Stimulated activated naive CD8-positive, alpha-beta T cell treated with anti-CD3 and anti-CD28 coated beads, Interleukin-15, Interleukin-2, amounts not matched to agents 100 ng/mL and 50 ng/mL, for 24 hours (primary cell): ENCODE measurements around the gene DCUN1D2.
A peak's percentile ranks its signal among the peaks of the same experiment; 100 is the strongest.
"Not testable (repeated sequence)": the region's sequence is repeated elsewhere in the genome, so short reads cannot be mapped to it uniquely, and the experiment has no call there.

Experiments used
- H3K27ac Mint-ChIP-seq: one replicate; pipeline ENCODE4 v1.8.0; 2021; ENCODE audit warnings: mild to moderate bottlenecking, mixed read lengths
- H3K27me3 Mint-ChIP-seq: one replicate; pipeline ENCODE4 v1.8.0; 2021; ENCODE audit warnings: mixed read lengths
- H3K36me3 Mint-ChIP-seq: one replicate; pipeline ENCODE4 v1.8.0; 2021; ENCODE audit warnings: low read depth, mixed read lengths
- H3K4me1 Mint-ChIP-seq: one replicate; pipeline ENCODE4 v1.8.0; 2021; ENCODE audit warnings: low read depth, mixed read lengths
- H3K4me3 Mint-ChIP-seq: one replicate; pipeline ENCODE4 v1.8.0; 2021; ENCODE audit warnings: mild to moderate bottlenecking, mixed read lengths
- H3K9me3 Mint-ChIP-seq: one replicate; pipeline ENCODE4 v1.8.0; 2021; ENCODE audit warnings: mixed read lengths

DCUN1D2 gene

GRCh38 chr13:113452942-113453901 lies 37.3 kb downstream of the DCUN1D2 start, which contains the start of gene ADPRHL1:
TSS of gene ADPRHL1 (minus strand) at chr13:113453488. CDS start at chr13:113453437, 51 bp downstream.
- H3K36me3 Mint-ChIP-seq, result peaks cover 20% of the 10 kb centered on the region
- H3K4me1 Mint-ChIP-seq, result no peaks in the 10 kb centered on the region
- H3K27ac Mint-ChIP-seq, result no peak within 1 kb of the TSS
- no peaks in the 10 kb centered on the region for H3K27me3 Mint-ChIP-seq
- no peak within 1 kb of the TSS for H3K4me3 Mint-ChIP-seq
- H3K9me3 Mint-ChIP-seq, result no peaks in the 10 kb centered on the region

GRCh38 chr13:113452466-113452865 lies 38.0 kb downstream of the DCUN1D2 start:
- H3K27ac Mint-ChIP-seq, result no peak overlapping the region
- no peaks in the 10 kb centered on the region for H3K9me3 Mint-ChIP-seq
- no peaks in the 10 kb centered on the region for H3K27me3 Mint-ChIP-seq
- H3K4me1 Mint-ChIP-seq, result no peaks in the 10 kb centered on the region
- H3K36me3 Mint-ChIP-seq, result peaks cover 15% of the 10 kb centered on the region
- no peak overlapping the region for H3K4me3 Mint-ChIP-seq

- no peaks in the 10 kb centered on the region for H3K4me1 Mint-ChIP-seq
- H3K27me3 Mint-ChIP-seq, result no peaks in the 10 kb centered on the region
- H3K36me3 Mint-ChIP-seq, result peaks cover 11% of the 10 kb centered on the region
- no peaks in the 10 kb centered on the region for H3K9me3 Mint-ChIP-seq
- H3K4me3 Mint-ChIP-seq, result no peak overlapping the region
- no peak overlapping the region for H3K27ac Mint-ChIP-seq
Measured at GRCh38 chr13:113451951-113452421, 38.5 kb downstream of the DCUN1D2 start.

- not testable (repeated sequence) for H3K36me3 Mint-ChIP-seq, H3K4me1 Mint-ChIP-seq, H3K27ac Mint-ChIP-seq, H3K27me3 Mint-ChIP-seq, H3K9me3 Mint-ChIP-seq, H3K4me3 Mint-ChIP-seq
Measured at GRCh38 chr13:113450861-113451620, 39.5 kb downstream of the DCUN1D2 start.

GRCh38 chr13:113450348-113450744 lies 40.2 kb downstream of the DCUN1D2 start:
- Mint-ChIP-seq H3K27ac (peak overlapping the region; percentile 14), H3K4me3 (peak overlapping the region; percentile 69)
- H3K4me1 Mint-ChIP-seq, H3K9me3 Mint-ChIP-seq, H3K36me3 Mint-ChIP-seq, H3K27me3 Mint-ChIP-seq: not testable (repeated sequence)

- Mint-ChIP-seq H3K4me3 (peak overlapping the region; percentile 69), H3K4me1 (no peaks in the 10 kb centered on the region), H3K36me3 (no peaks in the 10 kb centered on the region), H3K27me3 (no peaks in the 10 kb centered on the region), H3K27ac (peak overlapping the region; percentile 26), H3K9me3 (no peaks in the 10 kb centered on the region)
Measured at GRCh38 chr13:113449693-113450347, 40.7 kb downstream of the DCUN1D2 start.

GRCh38 chr13:113448885-113449692 lies 41.4 kb downstream of the DCUN1D2 start:
- H3K27me3 Mint-ChIP-seq, result no peaks in the 10 kb centered on the region
- peak overlapping the region; percentile 40 for H3K27ac Mint-ChIP-seq
- H3K36me3 Mint-ChIP-seq, result no peaks in the 10 kb centered on the region
- H3K9me3 Mint-ChIP-seq, result no peaks in the 10 kb centered on the region
- peak overlapping the region; percentile 75 for H3K4me3 Mint-ChIP-seq
- H3K4me1 Mint-ChIP-seq, result no peaks in the 10 kb centered on the region

GRCh38 chr13:113448545-113448884 lies 42.0 kb downstream of the DCUN1D2 start:
- peak overlapping the region; percentile 40 for H3K27ac Mint-ChIP-seq
- no peaks in the 10 kb centered on the region for H3K27me3 Mint-ChIP-seq
- no peaks in the 10 kb centered on the region for H3K4me1 Mint-ChIP-seq
- H3K9me3 Mint-ChIP-seq, result no peaks in the 10 kb centered on the region
- H3K36me3 Mint-ChIP-seq, result no peaks in the 10 kb centered on the region
- H3K4me3 Mint-ChIP-seq, result peak overlapping the region; percentile 75

GRCh38 chr13:113447596-113447995 lies 42.9 kb downstream of the DCUN1D2 start:
- no peaks in the 10 kb centered on the region for H3K27me3 Mint-ChIP-seq
- no peak overlapping the region for H3K4me3 Mint-ChIP-seq
- no peaks in the 10 kb centered on the region for H3K9me3 Mint-ChIP-seq
- H3K27ac Mint-ChIP-seq, result no peak overlapping the region
- H3K4me1 Mint-ChIP-seq, result no peaks in the 10 kb centered on the region
- H3K36me3 Mint-ChIP-seq, result peaks cover 2% of the 10 kb centered on the region

- H3K27ac Mint-ChIP-seq, result no peak overlapping the region
- H3K4me3 Mint-ChIP-seq, result no peak overlapping the region
- peaks cover 6% of the 10 kb centered on the region for H3K36me3 Mint-ChIP-seq
- no peaks in the 10 kb centered on the region for H3K9me3 Mint-ChIP-seq
- H3K27me3 Mint-ChIP-seq, result no peaks in the 10 kb centered on the region
- no peaks in the 10 kb centered on the region for H3K4me1 Mint-ChIP-seq
Measured at GRCh38 chr13:113446488-113446854, 44.0 kb downstream of the DCUN1D2 start.

GRCh38 chr13:113445791-113446487 lies 44.6 kb downstream of the DCUN1D2 start:
- Mint-ChIP-seq H3K9me3 (no peaks in the 10 kb centered on the region), H3K4me1 (no peaks in the 10 kb centered on the region), H3K4me3 (no peak overlapping the region)

GRCh38 chr13:113443991-113444390 lies 46.5 kb downstream of the DCUN1D2 start:
- Mint-ChIP-seq H3K27ac (no peak overlapping the region), H3K27me3 (no peaks in the 10 kb centered on the region), H3K9me3 (no peaks in the 10 kb centered on the region), H3K4me3 (no peak overlapping the region), H3K36me3 (peaks cover 6% of the 10 kb centered on the region), H3K4me1 (no peaks in the 10 kb centered on the region)

More at GRCh38 chr13:113445791-113446487, 44.6 kb downstream of the DCUN1D2 start:
- Mint-ChIP-seq H3K27ac (no peak overlapping the region), H3K36me3 (peaks cover 6% of the 10 kb centered on the region), H3K27me3 (no peaks in the 10 kb centered on the region)

GRCh38 chr13:113442985-113443362 lies 47.5 kb downstream of the DCUN1D2 start:
- Mint-ChIP-seq H3K36me3 (peaks cover 6% of the 10 kb centered on the region), H3K9me3 (no peaks in the 10 kb centered on the region), H3K4me1 (no peaks in the 10 kb centered on the region), H3K27ac (no peak overlapping the region), H3K27me3 (no peaks in the 10 kb centered on the region), H3K4me3 (no peak overlapping the region)
